ENCODE results near the gene KBTBD4. TPM values are rescaled to one million over a fixed set of nuclear protein-coding genes. Genes with fewer than 3 reads are reported as not detected.

KBTBD4 gene
- total RNA-seq, 2 experiments from 2014 or later, result 17.7 to 20.7 TPM

DNA sequence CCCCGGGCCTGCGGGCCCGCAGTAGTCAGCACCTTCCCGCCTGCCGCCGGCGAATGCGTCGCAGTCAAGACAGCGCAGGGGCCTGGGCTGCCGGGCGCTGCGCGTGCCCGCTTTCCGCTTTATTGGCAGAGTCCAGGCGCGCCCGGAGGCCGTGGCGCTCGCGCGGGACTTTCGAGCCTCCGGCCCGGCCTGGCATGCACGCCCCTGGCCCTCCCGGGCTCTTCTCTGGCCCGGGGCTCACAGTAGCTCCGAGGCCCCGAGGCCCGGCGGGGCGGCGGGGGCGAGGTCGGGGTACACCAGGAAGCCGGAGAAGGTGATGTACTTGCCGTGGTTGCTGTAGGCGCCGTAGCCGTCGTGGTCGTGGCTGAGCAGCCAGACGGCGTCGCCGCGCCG lies 10.8 kb upstream of the KBTBD4 start:
- Mint-ChIP-seq H3K27ac (no peak overlapping the region), H3K36me3 (ENCODE audit: low read depth) (peaks cover 6% of the 10 kb centered on the region), H3K9me3 (ENCODE audit: insufficient read depth) (no peaks in the 10 kb centered on the region), H3K4me3 (no peak overlapping the region), H3K27me3 (ENCODE audit: low read depth) (peaks cover 15% of the 10 kb centered on the region), H3K4me1 (ENCODE audit: low read depth) (peaks cover 41% of the 10 kb centered on the region)
- no peak for ATAC-seq
- POLR2A ChIA-PET, result no interaction called here
- CTCF ChIA-PET, result no interaction called here
- no peak for DNase-seq

DNA sequence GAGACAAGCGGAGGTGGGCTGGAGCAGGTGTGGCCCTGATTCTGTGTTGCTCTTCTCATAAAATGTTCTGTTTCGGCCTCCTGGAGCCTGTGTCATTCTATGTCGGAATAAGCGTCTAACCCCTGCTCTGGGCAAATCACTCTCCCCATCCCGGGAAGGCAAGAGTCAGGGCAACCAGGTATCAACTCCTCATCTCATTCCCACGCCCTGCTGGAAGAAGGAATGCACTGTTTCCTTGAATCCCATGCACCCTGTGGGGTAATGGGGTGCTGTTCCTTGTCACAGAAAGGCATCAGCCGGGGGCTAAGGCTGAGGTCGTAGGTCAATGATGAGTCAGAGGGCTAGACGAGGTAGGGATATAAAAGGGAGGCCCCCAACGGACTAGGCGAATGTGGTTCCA lies 10.3 kb upstream of the KBTBD4 start:
- no peak for DNase-seq
- Mint-ChIP-seq H3K27ac (no peak overlapping the region), H3K9me3 (ENCODE audit: insufficient read depth) (no peaks in the 10 kb centered on the region), H3K4me3 (no peak overlapping the region), H3K4me1 (ENCODE audit: low read depth) (peaks cover 41% of the 10 kb centered on the region), H3K27me3 (ENCODE audit: low read depth) (peaks cover 12% of the 10 kb centered on the region), H3K36me3 (ENCODE audit: low read depth) (peaks cover 10% of the 10 kb centered on the region)
- ATAC-seq, result no peak
- CTCF ChIA-PET, result no interaction called here
- POLR2A ChIA-PET, result no interaction called here

DNA sequence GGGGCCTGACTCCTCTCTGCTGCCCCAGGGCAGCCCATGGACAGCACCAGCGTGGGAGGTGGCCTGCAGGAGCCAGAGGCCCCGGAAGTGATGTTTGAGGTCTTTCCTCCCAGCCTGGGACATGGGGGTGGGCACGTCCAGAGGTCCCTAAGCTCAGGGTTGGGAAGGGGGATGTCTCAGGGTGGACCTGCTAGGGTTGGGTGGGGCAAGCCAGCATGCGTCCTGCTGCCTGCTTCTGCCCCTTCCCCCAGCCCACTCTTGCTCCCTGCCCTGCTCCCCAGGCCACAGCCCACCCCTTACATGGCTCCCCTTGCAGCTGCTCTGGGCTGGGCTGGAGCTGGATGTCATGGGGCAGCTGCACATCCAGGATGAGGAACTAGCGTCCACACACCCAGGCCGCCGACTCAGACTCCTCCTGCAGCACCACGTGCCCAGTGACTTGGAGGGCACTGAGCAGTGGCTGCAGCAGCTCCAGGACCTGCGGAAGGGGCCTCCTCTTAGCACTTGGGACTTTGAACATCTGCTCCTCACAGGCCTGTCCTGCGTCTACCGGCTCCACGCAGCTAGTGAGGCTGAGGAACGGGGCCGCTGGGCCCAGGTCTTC lies 9.1 kb upstream of the KBTBD4 start:
- ChIA-PET POLR2A (no interaction called here), CTCF (no interaction called here)
- Mint-ChIP-seq H3K27me3 (ENCODE audit: low read depth) (peaks cover under 1% of the 10 kb centered on the region), H3K9me3 (ENCODE audit: insufficient read depth) (no peaks in the 10 kb centered on the region), H3K27ac (no peak overlapping the region), H3K4me3 (no peak overlapping the region), H3K4me1 (ENCODE audit: low read depth) (peaks cover 32% of the 10 kb centered on the region), H3K36me3 (ENCODE audit: low read depth) (peaks cover 21% of the 10 kb centered on the region)
- ATAC-seq (no peak), DNase-seq (no peak)

DNA sequence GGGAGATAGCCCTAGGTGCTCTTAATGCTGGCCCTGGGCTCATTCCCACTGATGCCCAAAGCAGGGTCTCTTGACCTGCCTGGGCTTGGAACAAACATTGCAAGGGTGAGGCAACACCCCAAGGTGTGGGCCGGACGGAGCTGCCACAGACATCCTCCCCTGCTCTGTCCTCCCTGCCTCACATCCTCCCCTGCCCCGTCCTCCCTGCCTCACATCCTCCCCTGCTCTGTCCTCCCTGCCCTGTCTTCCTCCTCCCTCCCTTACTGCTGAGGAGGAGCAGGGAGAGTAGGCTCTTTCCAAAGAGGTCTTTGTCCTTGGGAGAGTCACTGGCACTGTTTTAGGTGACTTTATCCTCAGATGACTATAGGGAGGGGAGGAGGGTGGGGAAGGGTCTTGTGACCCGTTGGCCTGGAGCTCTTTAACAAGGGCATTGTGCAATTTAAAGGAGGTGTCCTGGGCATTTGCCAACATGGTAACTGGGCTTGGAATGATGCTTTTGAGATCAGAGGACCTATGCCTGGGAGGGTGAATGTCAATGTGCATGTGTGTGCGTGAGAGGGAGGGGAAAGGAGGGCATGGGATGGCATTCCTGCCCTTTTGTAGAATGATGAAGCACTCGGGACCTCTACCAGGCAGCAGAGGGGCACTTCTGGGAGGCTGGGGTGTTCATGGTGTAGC lies 8.4 kb upstream of the KBTBD4 start:
- ChIA-PET CTCF (no interaction called here), POLR2A (no interaction called here)
- H3K4me3 Mint-ChIP-seq, result no peak overlapping the region
- no peaks in the 10 kb centered on the region for H3K27me3 Mint-ChIP-seq (ENCODE audit: low read depth)
- H3K9me3 Mint-ChIP-seq (ENCODE audit: insufficient read depth), result no peaks in the 10 kb centered on the region
- ATAC-seq (peak; percentile 13), DNase-seq (no peak)
- H3K4me1 Mint-ChIP-seq (ENCODE audit: low read depth), result peaks cover 29% of the 10 kb centered on the region
- H3K27ac Mint-ChIP-seq, result peak overlapping the region; percentile 64
- H3K36me3 Mint-ChIP-seq (ENCODE audit: low read depth), result peaks cover 25% of the 10 kb centered on the region

DNA sequence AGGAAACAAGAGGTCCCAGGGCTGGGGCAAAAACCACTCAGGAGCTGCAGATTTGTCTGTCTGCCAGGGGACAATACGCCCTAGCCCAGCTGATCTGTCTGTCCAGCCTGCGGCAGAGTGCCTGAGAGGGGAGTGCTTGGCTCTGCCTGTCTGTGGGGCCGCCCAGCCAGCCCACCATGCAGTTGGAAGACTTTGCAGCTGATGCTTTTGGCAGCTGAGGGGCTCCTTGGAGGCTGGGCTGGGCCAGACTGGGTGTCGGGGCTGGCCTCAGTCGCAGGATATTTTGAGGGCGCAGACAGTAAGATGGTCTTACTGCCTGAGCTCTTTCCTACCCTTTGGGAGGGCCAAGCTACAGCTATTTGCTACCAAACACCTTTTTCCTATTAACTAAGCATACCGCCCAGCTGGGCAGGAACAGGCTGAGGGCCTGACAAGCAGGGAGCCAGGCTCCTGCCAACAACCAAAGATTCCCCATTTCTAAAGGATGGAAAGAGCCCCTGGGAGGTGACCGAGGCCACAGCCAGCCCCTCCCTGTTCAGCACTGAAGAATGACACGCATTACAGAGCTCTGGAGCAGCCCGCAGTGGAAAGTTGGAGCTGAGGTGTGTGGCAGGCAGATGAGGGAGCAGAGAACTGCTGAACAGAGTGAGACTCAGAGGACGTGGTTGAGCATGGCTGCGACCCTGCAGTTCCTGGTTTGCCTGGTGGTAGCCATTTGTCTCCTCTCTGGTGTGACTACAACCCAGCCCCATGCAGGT lies 7.5 kb upstream of the KBTBD4 start, which contains the start of gene FAM180B:
TSS of gene FAM180B (plus strand) at position 581 of the 758 bp plus-strand sequence. CDS start at position 672, 91 bp downstream.
- Mint-ChIP-seq H3K27ac (peak within 1 kb of the TSS; percentile 64), H3K4me1 (ENCODE audit: low read depth) (peaks cover 20% of the 10 kb centered on the region), H3K27me3 (ENCODE audit: low read depth) (no peaks in the 10 kb centered on the region), H3K4me3 (no peak within 1 kb of the TSS), H3K9me3 (ENCODE audit: insufficient read depth) (no peaks in the 10 kb centered on the region), H3K36me3 (ENCODE audit: low read depth) (peaks cover 33% of the 10 kb centered on the region)
- POLR2A ChIA-PET, result no interaction called here
- no peak for DNase-seq
- CTCF ChIA-PET, result interaction anchor here (1.1 kb wide), 1 partner anchor 28 kb away, joined by 3 read pairs; no protein-coding TSS in a partner anchor
- ATAC-seq, result peak; percentile 45

DNA sequence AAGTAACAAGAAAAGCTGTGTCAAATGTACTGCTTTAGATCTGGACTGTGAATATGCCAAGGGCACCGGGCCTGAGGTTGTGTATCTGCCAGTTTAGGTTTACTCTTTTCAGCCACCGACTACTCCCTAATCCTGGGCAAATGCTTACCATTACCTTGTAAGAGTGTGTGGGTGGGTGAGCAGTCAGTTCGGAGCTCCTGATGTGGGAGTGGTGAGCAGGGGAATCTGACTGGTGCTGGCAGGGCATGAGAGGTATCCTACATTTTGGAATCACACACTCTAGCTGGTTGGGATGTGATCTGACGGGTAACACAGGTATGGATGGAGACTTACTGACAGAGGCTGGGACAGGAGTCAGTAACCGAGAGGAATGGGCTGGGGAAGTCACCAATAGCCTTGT lies 5.1 kb upstream of the KBTBD4 start:
- Mint-ChIP-seq H3K36me3 (ENCODE audit: low read depth) (peaks cover 43% of the 10 kb centered on the region), H3K27ac (no peak overlapping the region), H3K27me3 (ENCODE audit: low read depth) (no peaks in the 10 kb centered on the region), H3K4me1 (ENCODE audit: low read depth) (peaks cover 29% of the 10 kb centered on the region), H3K4me3 (no peak overlapping the region), H3K9me3 (ENCODE audit: insufficient read depth) (no peaks in the 10 kb centered on the region)
- CTCF ChIA-PET, result no interaction called here
- POLR2A ChIA-PET, result interaction anchor here (0.8 kb wide), 1 partner anchor 73 kb away, joined by 3 read pairs; no protein-coding TSS in a partner anchor
- ATAC-seq (no peak), DNase-seq (no peak)

DNA sequence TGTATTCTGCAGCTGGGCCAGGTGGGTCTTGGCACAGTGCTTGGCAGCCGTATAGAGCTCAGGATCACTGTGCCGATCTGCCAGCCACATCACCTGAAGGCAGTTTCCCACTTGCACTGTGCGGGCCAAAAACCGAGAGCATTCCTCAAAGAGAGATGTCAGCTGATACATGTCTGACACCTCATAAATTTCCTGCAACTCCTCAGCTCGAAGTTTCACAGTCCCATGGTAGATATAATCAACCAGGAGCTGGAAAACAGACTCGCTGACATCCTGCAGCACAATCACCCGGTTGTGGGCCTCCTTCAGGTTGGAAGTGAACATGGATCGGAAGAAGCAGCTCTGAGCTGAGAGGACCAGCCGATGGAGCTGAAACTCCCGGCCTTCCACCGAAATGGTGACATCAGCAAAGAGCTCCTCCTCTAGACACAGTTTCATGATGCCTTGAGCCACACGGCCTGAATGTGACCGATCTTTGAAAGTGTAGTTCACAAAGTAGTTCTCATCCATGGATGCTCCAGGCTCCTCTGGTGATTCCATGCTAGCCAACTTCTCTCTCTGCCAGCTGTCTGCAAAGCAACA lies 1.2 kb downstream of the KBTBD4 start:
- ChIA-PET POLR2A (interaction anchor here (0.9 to 1.9 kb wide), 5 partner anchors 13 to 984 kb away, joined by 3 to 5 read pairs (median 5); partner anchors contain the start of genes AMBRA1 and PTPMT1), CTCF (interaction anchor here (0.8 to 1.9 kb wide), 3 partner anchors 14 to 275 kb away, joined by 3 to 6 read pairs (median 3); no protein-coding TSS in a partner anchor)
- Mint-ChIP-seq H3K36me3 (ENCODE audit: low read depth) (peaks cover 68% of the 10 kb centered on the region), H3K27me3 (ENCODE audit: low read depth) (no peaks in the 10 kb centered on the region), H3K27ac (peak overlapping the region; percentile 63), H3K9me3 (ENCODE audit: insufficient read depth) (no peaks in the 10 kb centered on the region), H3K4me1 (ENCODE audit: low read depth) (peaks cover 33% of the 10 kb centered on the region), H3K4me3 (peak overlapping the region; percentile 100)
- no peak for DNase-seq
- ATAC-seq, result no peak

DNA sequence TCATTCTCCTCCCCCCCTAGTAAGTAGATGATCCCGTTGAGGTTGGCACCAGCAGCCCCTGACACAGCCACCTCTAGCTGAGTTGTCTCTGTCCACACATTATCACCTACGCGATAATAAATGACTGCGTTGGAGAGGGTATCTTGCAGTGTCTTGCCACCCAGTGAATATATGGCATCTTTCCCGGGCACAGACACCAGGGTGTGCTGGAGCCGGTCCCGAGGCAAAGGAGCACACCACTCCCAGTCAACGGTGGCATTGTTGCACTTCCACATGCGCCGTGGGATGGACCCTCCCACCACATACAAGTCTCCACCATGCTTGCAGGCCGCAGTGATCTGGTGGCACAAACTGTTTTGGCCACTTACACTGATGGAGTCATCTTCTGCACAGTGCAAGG lies 5.4 kb downstream of the KBTBD4 start:
- ATAC-seq (no peak), DNase-seq (no peak)
- Mint-ChIP-seq H3K9me3 (ENCODE audit: insufficient read depth) (no peaks in the 10 kb centered on the region), H3K4me3 (no peak overlapping the region), H3K36me3 (ENCODE audit: low read depth) (peaks cover 71% of the 10 kb centered on the region), H3K27ac (no peak overlapping the region), H3K4me1 (ENCODE audit: low read depth) (peaks cover 18% of the 10 kb centered on the region), H3K27me3 (ENCODE audit: low read depth) (no peaks in the 10 kb centered on the region)
- ChIA-PET CTCF (interaction anchor here (1.7 kb wide), 1 partner anchor 19 kb away, joined by 6 read pairs; no protein-coding TSS in a partner anchor), POLR2A (interaction anchor here (1.1 to 1.4 kb wide), 2 partner anchors 8 to 45 kb away, joined by 3 to 6 read pairs; partner anchors contain the start of gene PTPMT1)

DNA sequence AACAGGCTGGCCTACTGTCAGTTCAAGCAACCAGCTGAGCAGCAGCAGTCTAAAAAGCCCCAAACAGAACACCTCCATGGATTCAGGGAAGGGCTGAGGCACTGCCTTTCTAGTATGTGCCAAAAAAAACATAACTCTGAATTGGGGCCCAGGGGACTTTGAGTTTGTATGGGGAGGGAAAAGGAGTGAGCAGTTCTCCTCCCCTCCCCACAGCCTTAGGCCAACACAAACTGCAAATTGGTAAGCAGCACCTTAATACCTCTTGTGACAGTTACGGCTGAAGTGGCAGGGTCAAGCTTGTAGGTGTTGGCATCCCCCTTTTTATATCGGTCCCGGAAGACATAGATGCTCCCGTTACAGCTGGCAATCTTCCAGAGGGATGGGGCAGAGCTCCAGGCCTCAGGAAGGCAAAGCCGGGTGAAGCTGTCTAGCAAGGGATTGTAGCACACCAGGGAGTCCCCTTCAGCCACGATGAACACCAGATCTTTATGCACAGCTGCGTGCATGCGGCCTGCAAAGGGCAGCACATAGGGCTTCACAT lies 6.0 kb downstream of the KBTBD4 start:
- Mint-ChIP-seq H3K4me1 (ENCODE audit: low read depth) (peaks cover 13% of the 10 kb centered on the region), H3K27ac (no peak overlapping the region), H3K36me3 (ENCODE audit: low read depth) (peaks cover 70% of the 10 kb centered on the region), H3K4me3 (no peak overlapping the region), H3K27me3 (ENCODE audit: low read depth) (no peaks in the 10 kb centered on the region), H3K9me3 (ENCODE audit: insufficient read depth) (no peaks in the 10 kb centered on the region)
- ChIA-PET CTCF (no interaction called here), POLR2A (interaction anchor here (1.4 kb wide), 1 partner anchor 8 kb away, joined by 6 read pairs; the partner anchor contains the start of gene PTPMT1)
- no peak for DNase-seq
- no peak for ATAC-seq

DNA sequence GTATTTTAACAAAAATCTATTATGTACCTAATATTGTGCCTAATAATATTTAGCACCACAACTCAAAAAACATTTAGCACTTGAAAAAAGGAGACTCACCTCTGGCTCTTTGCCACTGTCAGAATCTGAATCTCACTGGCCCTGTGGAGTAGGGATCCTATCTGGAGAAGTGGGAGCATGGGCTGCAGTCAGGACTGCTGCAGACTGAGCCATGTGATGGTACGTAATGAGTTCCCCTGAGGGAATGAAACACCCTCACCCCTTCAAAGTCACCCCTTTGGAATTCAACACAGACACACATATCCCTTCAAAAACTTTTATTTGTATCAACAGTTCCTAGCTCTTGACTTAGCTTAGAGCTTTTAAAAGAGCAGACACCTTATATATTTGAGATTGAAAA lies 6.9 kb downstream of the KBTBD4 start:
- Mint-ChIP-seq H3K27ac (no peak overlapping the region), H3K4me3 (no peak overlapping the region), H3K4me1 (ENCODE audit: low read depth) (peaks cover 5% of the 10 kb centered on the region), H3K36me3 (ENCODE audit: low read depth) (peaks cover 64% of the 10 kb centered on the region), H3K9me3 (ENCODE audit: insufficient read depth) (no peaks in the 10 kb centered on the region), H3K27me3 (ENCODE audit: low read depth) (no peaks in the 10 kb centered on the region)
- no peak for DNase-seq
- CTCF ChIA-PET, result interaction anchor here (1.0 kb wide), 1 partner anchor 19 kb away, joined by 3 read pairs; the partner anchor contains the start of gene CELF1
- no peak for ATAC-seq
- POLR2A ChIA-PET, result no interaction called here

DNA sequence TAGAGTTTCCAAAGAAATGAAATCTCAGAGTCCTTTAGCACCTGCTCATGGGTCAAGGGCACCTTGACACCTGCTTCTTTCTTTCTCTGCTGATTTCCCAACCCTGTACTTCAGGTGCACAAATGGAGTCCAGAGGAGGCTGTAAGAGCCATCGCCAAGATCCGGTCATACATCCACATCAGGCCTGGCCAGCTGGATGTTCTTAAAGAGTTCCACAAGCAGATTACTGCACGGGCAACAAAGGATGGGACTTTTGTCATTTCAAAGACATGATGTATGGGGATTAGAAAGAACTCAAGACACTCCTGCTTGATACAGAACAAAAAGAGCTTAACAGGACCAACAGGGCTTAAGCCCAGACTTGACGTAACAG lies 7.4 kb downstream of the KBTBD4 start:
- Mint-ChIP-seq H3K4me1 (ENCODE audit: low read depth) (peaks cover 8% of the 10 kb centered on the region), H3K36me3 (ENCODE audit: low read depth) (peaks cover 59% of the 10 kb centered on the region), H3K9me3 (ENCODE audit: insufficient read depth) (no peaks in the 10 kb centered on the region), H3K27me3 (ENCODE audit: low read depth) (no peaks in the 10 kb centered on the region), H3K4me3 (no peak overlapping the region), H3K27ac (no peak overlapping the region)
- DNase-seq, result no peak
- no peak for ATAC-seq
- CTCF ChIA-PET, result interaction anchor here (1.0 kb wide), 1 partner anchor 18 kb away, joined by 3 read pairs; the partner anchor contains the start of gene CELF1
- POLR2A ChIA-PET, result no interaction called here

Data from activated CD8-positive, alpha-beta T cell treated with anti-CD3 and anti-CD28 coated beads, Interleukin-2, amount 10 ng/mL, durations not matched to agents 7 days and 5 days (primary cell).